GM19240 (cell line): ENCODE data around the gene CD37.
"Not testable (repeated sequence)": the region's sequence is repeated elsewhere in the genome, so short reads cannot be mapped to it uniquely, and the experiment has no call there.

Experiments used
- DNase-seq: peaks from one replicate; pipeline ENCODE4 v3.0.0; 2011; ENCODE audit warnings: low spot score; ENCODE audit not compliant: insufficient read length

The CD37 gene

GRCh38 chr19:49347191-49347590 is 12.0 kb downstream of the CD37 start:
- DNase-seq, result no peak

- DNase-seq, result no peak
Observed at GRCh38 chr19:49347835-49348234, 12.6 kb downstream of the CD37 start.

- no peak for DNase-seq
Observed at GRCh38 chr19:49348305-49349189, 13.3 kb downstream of the CD37 start.

- no peak for DNase-seq
Observed at GRCh38 chr19:49349567-49349966, 14.4 kb downstream of the CD37 start.

GRCh38 chr19:49355909-49356353 is 20.7 kb downstream of the CD37 start:
- DNase-seq, result no peak

GRCh38 chr19:49356382-49356781 is 21.2 kb downstream of the CD37 start:
- DNase-seq, result no peak

- DNase-seq, result no peak
Observed at GRCh38 chr19:49357186-49357585, 22.0 kb downstream of the CD37 start.

- DNase-seq, result no peak
Observed at GRCh38 chr19:49359851-49360820, 24.9 kb downstream of the CD37 start.

GRCh38 chr19:49361438-49362047 is 26.3 kb downstream of the CD37 start:
- DNase-seq, result no peak

- DNase-seq, result no peak
Observed at GRCh38 chr19:49362048-49362928, 27.1 kb downstream of the CD37 start, which contains the start of gene TEAD2. TSS of gene TEAD2 (minus strand) at chr19:49362416. CDS start at chr19:49360075, 2,341 bp downstream.

GRCh38 chr19:49362929-49363267 is 27.7 kb downstream of the CD37 start:
- no peak for DNase-seq

- peak; percentile 67 for DNase-seq
Observed at GRCh38 chr19:49363268-49364082, 28.3 kb downstream of the CD37 start, which contains the start of gene DKKL1. TSS of gene DKKL1 (plus strand) at chr19:49363877. CDS start at chr19:49363999, 122 bp downstream.

- no peak for DNase-seq
Observed at GRCh38 chr19:49364083-49364737, 29.0 kb downstream of the CD37 start.

- DNase-seq, result no peak
Observed at GRCh38 chr19:49366110-49366509, 30.9 kb downstream of the CD37 start.

- no peak for DNase-seq
Observed at GRCh38 chr19:49368711-49369358, 33.6 kb downstream of the CD37 start.

- no peak for DNase-seq
Observed at GRCh38 chr19:49371184-49371583, 36.0 kb downstream of the CD37 start.

GRCh38 chr19:49373174-49373573 is 38.0 kb downstream of the CD37 start:
- DNase-seq, result not testable (repeated sequence)

GRCh38 chr19:49374665-49375434 is 39.6 kb downstream of the CD37 start:
- no peak for DNase-seq
